HepG2 (cell line): ENCODE results near the gene TGFBR1. TPM values are rescaled to one million over a fixed set of nuclear protein-coding genes. Genes with fewer than 3 reads are reported as not detected.

Experiments used
- FOXA3 ChIP-seq: IDR thresholded peaks from 2 replicates; pipeline ENCODE4 v1.6.1; 2016; ENCODE audit warnings: missing genetic modification reagents, missing compliant biosample characterization
- FUBP1 ChIP-seq: sonication (generic); formaldehyde crosslinking; IDR thresholded peaks from 2 replicates; pipeline ENCODE4 v1.5.1; 2020; ENCODE audit warnings: missing genetic modification reagents, mild to moderate bottlenecking, borderline replicate concordance
- HINFP ChIP-seq: sonication (generic); formaldehyde crosslinking; IDR thresholded peaks from 2 replicates; pipeline ENCODE4 v1.4.0; 2020; ENCODE audit warnings: low read depth, mild to moderate bottlenecking, missing genetic modification reagents
- HNRNPLL ChIP-seq: fragments of 200-400 bp; formaldehyde crosslinking; IDR thresholded peaks from 2 replicates; pipeline ENCODE4 v1.6.1; 2017; ENCODE audit warnings: mild to moderate bottlenecking, low read depth, low read length; ENCODE audit not compliant: poor library complexity, severe bottlenecking
- IKZF1 ChIP-seq: fragments of 450-650 bp; IDR thresholded peaks from 2 replicates; pipeline ENCODE4 v1.7.1; 2016
- IRF1 ChIP-seq: sonication (generic); formaldehyde crosslinking; IDR thresholded peaks from 2 replicates; pipeline ENCODE4 v1.4.0; 2020; ENCODE audit warnings: low read depth, mild to moderate bottlenecking, missing genetic modification reagents
- KAT8 ChIP-seq: IDR thresholded peaks from 2 replicates; pipeline ENCODE4 v1.6.1; 2016; ENCODE audit warnings: missing genetic modification reagents, missing compliant biosample characterization
- SMARCE1 ChIP-seq: fragments of 450-650 bp; IDR thresholded peaks from 2 replicates; pipeline ENCODE4 v1.6.1; 2017; ENCODE audit warnings: borderline replicate concordance
- SNAPC4 ChIP-seq: sonication (generic); formaldehyde crosslinking; IDR thresholded peaks from 2 replicates; pipeline ENCODE4 v1.4.0; 2020; ENCODE audit warnings: mild to moderate bottlenecking, missing genetic modification reagents
- ZEB1 ChIP-seq: IDR thresholded peaks from 2 replicates; pipeline ENCODE4 v1.6.1; 2012; ENCODE audit warnings: mild to moderate bottlenecking, low read depth, inconsistent platforms; ENCODE audit not compliant: insufficient replicate concordance
- ZNF264 ChIP-seq: sonication (generic); formaldehyde crosslinking; IDR thresholded peaks from 2 replicates; pipeline ENCODE4 v1.4.0; 2020; ENCODE audit warnings: missing genetic modification reagents
- ZNF343 ChIP-seq: sonication (generic); formaldehyde crosslinking; IDR thresholded peaks from 2 replicates; pipeline ENCODE4 v1.4.0; 2020; ENCODE audit warnings: mild to moderate bottlenecking, missing genetic modification reagents
- ZNF382 ChIP-seq: sonication (generic); formaldehyde crosslinking; IDR thresholded peaks from 2 replicates; pipeline ENCODE4 v1.5.0; 2020; ENCODE audit warnings: missing genetic modification reagents, mild to moderate bottlenecking, borderline replicate concordance
- ZNF414 ChIP-seq: sonication (generic); formaldehyde crosslinking; IDR thresholded peaks from 2 replicates; pipeline ENCODE4 v1.5.0; 2020; ENCODE audit warnings: missing genetic modification reagents
- ZNF580 ChIP-seq: IDR thresholded peaks from 2 replicates; pipeline ENCODE4 v1.6.1; 2016; ENCODE audit warnings: low read depth, borderline replicate concordance
- ZNF784 ChIP-seq: sonication (generic); formaldehyde crosslinking; IDR thresholded peaks from 2 replicates; pipeline ENCODE4 v1.5.1; 2020; ENCODE audit warnings: missing genetic modification reagents, mild to moderate bottlenecking, borderline replicate concordance
- polyA plus RNA-seq, 8 experiments: library from polyadenylated mRNA; depleted of rRNA in 3 of 8; stranded (reverse) in 7 of 8; unstranded in 1 of 8; fragments of >200 nt; fragmentation: Illumina TruSeq in 4 of 8; extraction: Trizol in 4 of 8; gene quantifications; 2 replicates each; pipeline versions ENCODE4 v1.2.1 to v1.2.3, GENCODE V29; 2011 to 2016; ENCODE audit warnings: low read depth in 4 of 8, missing spikeins in 1 of 8, mixed read lengths in 1 of 8; ENCODE audit not compliant: insufficient read depth in 1 of 8
- total RNA-seq, 5 experiments: library from RNA; depleted of rRNA; stranded (reverse); fragments of >200 nt; fragmentation: Illumina TruSeq; extraction: Trizol; gene quantifications; 2 replicates each; pipeline ENCODE4 v1.2.3, GENCODE V29; 2016; ENCODE audit warnings: low read depth in 1 of 5

TGFBR1 gene
- total and polyA plus RNA-seq, 2 of the 13 experiments (the other 11 are each of a cell fraction or from before 2014, with no cell fraction given): 16.8 to 23.9 TPM

GRCh38 chr9:99172124-99173091 is 67.5 kb downstream of the TGFBR1 start (continued):
- peak; percentile 89 for TF ChIP-seq FOXA3 (CRISPR knock-in tag)
- TF ChIP-seq HINFP: no peak
- TF ChIP-seq HNRNPLL: no peak
- TF ChIP-seq ZNF264: peak; percentile 49; the same call in 1 of the 2 replicates
- no peak; the same call in 1 of the 2 replicates for TF ChIP-seq ZNF414 (CRISPR knock-in tag)
- TF ChIP-seq KAT8 (CRISPR knock-in tag): no peak
- TF ChIP-seq IKZF1: no peak
- no peak for TF ChIP-seq ZNF784 (CRISPR knock-in tag)
- TF ChIP-seq ZNF343 (CRISPR knock-in tag): no peak
- peak; percentile 39; the same call in 1 of the 2 replicates for TF ChIP-seq ZNF580
- no peak for TF ChIP-seq SNAPC4 (CRISPR knock-in tag)
- TF ChIP-seq SMARCE1: no peak
- TF ChIP-seq ZEB1: peak; percentile 79
- no peak for TF ChIP-seq IRF1 (CRISPR knock-in tag)
- no peak for TF ChIP-seq ZNF382 (CRISPR knock-in tag)
- TF ChIP-seq FUBP1 (CRISPR knock-in tag): no peak
